Body of pancreas (tissue), 4 donors: Measurements from ENCODE around the gene MYDGF. TPM values are rescaled to one million over a fixed set of nuclear protein-coding genes. Genes with fewer than 3 reads are reported as not detected.

ENCODE experiments used
- ATAC-seq: fragments of 150-250 bp; one replicate; pipeline ENCODE4 v1.9.1; 2016
- DNase-seq, 4 donors: peaks; one replicate each; pipeline ENCODE4 v3.0.0-alpha.2; 2019
- H3K27ac ChIP-seq, 4 donors: fragments of 200-600 bp; sonication (generic); 1 replicate in 3 of 4; 2 replicates in 1 of 4; pipeline versions ENCODE4 v1.5.1 to v1.6.1; 2016 to 2019; ENCODE audit warnings: mild to moderate bottlenecking in 1 of 4, mixed read lengths in 1 of 4, moderate library complexity in 1 of 4
- H3K27me3 ChIP-seq, 2 donors: fragments of 200-600 bp; sonication (generic); one replicate each; pipeline ENCODE4 v1.6.0; 2016; ENCODE audit warnings: mild to moderate bottlenecking in 1 of 2
- H3K36me3 ChIP-seq, 2 donors: fragments of 200-600 bp; sonication (generic); replicated peaks in 1 of 2; 2 replicates each; pipeline ENCODE4 v1.5.1; 2016; ENCODE audit warnings: low read depth in 2 of 2; ENCODE audit not compliant: insufficient read depth in 1 of 2
- H3K4me1 ChIP-seq: fragments of 200-600 bp; sonication (generic); one replicate; pipeline ENCODE4 v1.6.0; 2016
- H3K4me3 ChIP-seq, 2 donors: fragments of 200-600 bp; sonication (generic); 1 replicate in 1 of 2; 2 replicates in 1 of 2; pipeline ENCODE4 v1.5.1; 2016 to 2019
- H3K9me3 ChIP-seq, 3 donors: fragments of 200-600 bp; sonication (generic); 1 replicate in 2 of 3; 2 replicates in 1 of 3; pipeline ENCODE4 v1.5.1; 2016
- CTCF ChIP-seq, 7 experiments: fragments of 450-650 bp in 4 of 7; fragments of 200-600 bp in 3 of 7; sonication (generic) in 3 of 7; IDR thresholded peaks; one replicate each; pipeline ENCODE4 v1.5.1; 2016 to 2019; ENCODE audit warnings: antibody characterized with exemption in 7 of 7
- POLR2A ChIP-seq, 3 donors: fragments of 450-650 bp; IDR thresholded peaks; one replicate each; pipeline ENCODE4 v1.6.1; 2016; ENCODE audit warnings: antibody characterized with exemption in 3 of 3, mild to moderate bottlenecking in 2 of 3
- WGBS, 2 donors: methylation state at CpG; one replicate each; pipeline ENCODE4 v1.1.5; 2017; 5-methylcytosine and 5-hydroxymethylcytosine counted together
- intact Hi-C: fragments of 100-400 bp; cut with DNase I; formaldehyde crosslinking; loops from one replicate; pipeline ENCODE4 v1.15.1; 2023
- total RNA-seq, 2 donors: library from RNA; depleted of rRNA; stranded (reverse); fragments of >200 nt; gene quantifications; one replicate each; pipeline ENCODE4 v1.1.0, GENCODE V29; 2016

The MYDGF gene
- total RNA-seq, 2 donors from 2014 or later, result 42.5 to 50.1 TPM

DNA sequence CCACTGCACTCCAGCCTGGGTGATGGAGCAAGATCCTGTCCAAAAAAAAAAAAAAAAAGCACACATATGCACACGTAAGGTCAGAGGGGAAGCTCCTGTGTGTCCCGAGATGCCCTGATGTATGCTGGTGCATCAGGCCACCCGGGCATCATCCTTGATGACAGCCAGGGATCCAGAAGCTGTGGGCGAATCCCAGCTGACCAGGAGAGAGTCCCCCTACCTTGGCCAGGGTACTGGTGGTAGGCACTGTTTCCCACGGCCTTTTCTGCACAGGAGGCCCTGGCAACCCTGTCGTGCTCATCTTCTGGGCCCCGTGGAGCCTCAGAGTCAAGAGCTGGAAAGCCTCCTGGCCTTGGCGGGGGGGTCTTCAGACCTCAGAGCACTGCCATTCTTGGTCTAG lies 14.0 kb downstream of the MYDGF start:
- TF ChIP-seq POLR2A (IDR thresholded peaks at IDR 0.05) (no peak), CTCF (IDR thresholded peaks at IDR 0.05) (no peak)
- H3K9me3 ChIP-seq, result no peaks in the 10 kb centered on the region
- no peak overlapping the region for H3K4me3 ChIP-seq
- ATAC-seq (no peak), DNase-seq (no peak)
- no peak overlapping the region for H3K27ac ChIP-seq
- intact Hi-C loops, result no loop called here
- H3K36me3 ChIP-seq, result peaks cover 18 to 31% of the 10 kb centered on the region in 2 donors
- H3K4me1 ChIP-seq, result no peaks in the 10 kb centered on the region
- H3K27me3 ChIP-seq, result no peaks in the 10 kb centered on the region
- 77 to 81% methylated on average over 4 to 8 of the region's 8 CpGs for WGBS, 2 donors

DNA sequence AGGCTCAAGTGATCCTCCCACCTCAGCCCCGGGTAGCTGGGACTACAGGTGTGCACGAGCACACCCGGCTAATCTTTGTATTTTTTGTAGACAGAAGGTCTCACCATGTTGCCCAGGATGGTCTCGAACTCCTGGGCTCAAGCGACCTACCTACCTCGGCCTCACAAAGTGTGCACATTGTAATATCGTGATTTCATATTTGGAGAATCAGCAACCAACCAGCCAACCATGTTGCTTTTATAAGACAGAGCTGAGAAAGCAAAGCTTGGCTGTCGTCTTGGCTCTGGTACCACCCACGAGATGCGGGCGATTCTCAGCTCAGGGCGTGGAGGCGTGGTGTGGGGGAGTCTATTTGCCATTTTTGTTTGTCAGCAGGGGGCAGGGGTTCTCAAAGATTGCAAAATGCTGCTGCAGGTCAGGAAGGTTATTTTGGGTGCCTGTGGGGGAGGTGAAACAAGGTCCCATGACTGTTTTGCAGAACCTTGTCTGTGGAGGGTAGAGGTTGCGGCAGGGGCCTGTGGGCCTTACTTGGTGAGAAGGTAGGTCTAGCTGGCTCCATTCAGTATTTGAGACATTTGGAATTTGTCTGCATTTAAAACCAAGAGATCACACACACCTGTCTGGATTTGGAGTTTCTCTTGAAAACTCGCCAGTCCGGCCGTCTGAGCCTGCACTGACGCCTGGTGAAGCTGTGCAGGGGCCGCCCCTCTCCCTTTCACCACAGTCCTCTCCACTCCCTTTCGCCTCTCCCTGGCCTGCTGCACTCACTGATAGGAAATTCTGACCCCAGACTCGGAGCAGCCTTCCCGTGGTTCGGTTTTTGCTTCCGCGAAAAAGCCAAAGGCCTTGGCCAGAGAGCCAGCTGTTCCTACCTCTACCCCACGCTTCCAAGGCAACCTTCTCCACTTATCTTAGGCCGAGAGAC lies 15.4 kb downstream of the MYDGF start:
- no peaks in the 10 kb centered on the region for H3K27me3 ChIP-seq
- no peaks in the 10 kb centered on the region for H3K4me1 ChIP-seq
- DNase-seq, result no peak
- H3K4me3 ChIP-seq, result no peak overlapping the region
- H3K36me3 ChIP-seq, result peaks cover 16 to 23% of the 10 kb centered on the region in 2 donors
- H3K27ac ChIP-seq, result no peak overlapping the region
- ATAC-seq, result no peak
- no peak for TF ChIP-seq POLR2A (IDR thresholded peaks at IDR 0.05)
- TF ChIP-seq CTCF (IDR thresholded peaks at IDR 0.05), result no peak
- 72 to 75% methylated on average over 27 of the region's 27 CpGs for WGBS, 2 donors
- intact Hi-C loops, result no loop called here
- H3K9me3 ChIP-seq, result no peaks in the 10 kb centered on the region

DNA sequence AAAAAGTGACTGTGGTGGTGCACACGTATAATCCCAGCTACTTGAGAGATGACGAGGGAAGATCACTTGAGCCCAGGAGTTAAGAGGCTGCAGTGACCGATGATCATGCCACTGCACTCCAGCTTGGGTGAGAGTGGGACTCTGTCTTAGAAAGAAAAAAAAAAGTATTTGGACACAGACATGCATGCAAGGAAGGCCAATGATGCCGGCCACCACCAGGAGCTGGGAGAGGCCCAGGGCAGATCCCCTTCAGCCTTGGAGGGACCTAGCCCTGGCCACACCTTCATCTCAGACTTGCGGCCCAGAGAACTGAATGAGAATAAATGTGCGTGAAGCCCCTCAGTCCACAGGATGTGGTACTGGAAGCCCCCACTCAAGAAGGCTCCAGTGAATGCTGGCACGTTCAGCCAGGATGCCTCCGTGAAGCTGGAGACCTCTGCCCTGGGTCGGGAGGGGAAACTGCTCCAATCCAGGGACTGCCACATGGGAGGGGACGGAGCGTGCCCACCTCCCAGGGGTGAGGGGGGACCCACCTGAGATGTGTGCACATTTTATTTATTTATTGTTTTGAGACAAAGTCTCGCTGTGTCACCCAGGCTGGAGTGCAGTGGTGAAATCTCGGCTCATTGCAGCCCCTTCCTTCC lies 16.2 kb downstream of the MYDGF start:
- no peak overlapping the region for H3K27ac ChIP-seq
- H3K27me3 ChIP-seq, result no peaks in the 10 kb centered on the region
- 85 to 88% methylated on average over 9 to 12 of the region's 13 CpGs for WGBS, 2 donors
- H3K36me3 ChIP-seq, result peaks cover 8 to 18% of the 10 kb centered on the region in 2 donors
- DNase-seq (no peak), ATAC-seq (no peak)
- no peak overlapping the region for H3K4me3 ChIP-seq
- no peaks in the 10 kb centered on the region for H3K4me1 ChIP-seq
- TF ChIP-seq CTCF (IDR thresholded peaks at IDR 0.05), result no peak
- no peak for TF ChIP-seq POLR2A (IDR thresholded peaks at IDR 0.05)
- H3K9me3 ChIP-seq, result no peaks in the 10 kb centered on the region
- intact Hi-C loops, result no loop called here

GRCh38 chr19:4652075-4652474 lies 18.1 kb downstream of the MYDGF start:
- intact Hi-C loops, result no loop called here
- Histone ChIP-seq H3K27ac (no peak overlapping the region), H3K36me3 (peaks cover 0 to 6% of the 10 kb centered on the region in 2 donors), H3K27me3 (no peaks in the 10 kb centered on the region), H3K9me3 (no peaks in the 10 kb centered on the region), H3K4me3 (no peak overlapping the region), H3K4me1 (no peaks in the 10 kb centered on the region)
- DNase-seq, result no peak
- ATAC-seq, result no peak
- no peak for TF ChIP-seq CTCF (IDR thresholded peaks at IDR 0.05)
- no peak for TF ChIP-seq POLR2A (IDR thresholded peaks at IDR 0.05)
- WGBS, 2 donors, result 94 to 97% methylated on average over 20 to 43 of the region's 44 CpGs
